Activated T-helper 2 cell treated with anti-CD3 and anti-CD28 coated beads, Interferon-gamma antibody, Interleukin-2, Interleukin-4, amounts not matched to agents 10 μg/mL and 5 μg/mL and 100 μg/mL, durations not matched to agents 14 hours and 24 hours and 36 hours (primary cell): ENCODE data around the gene ROBO1. TPM values are rescaled to one million over a fixed set of nuclear protein-coding genes. Genes with fewer than 3 reads are reported as not detected.

ENCODE experiments used
- DNase-seq: peaks from one replicate; pipeline ENCODE4 v3.0.0; 2021; ENCODE audit warnings: low spot score
- H3K27ac Mint-ChIP-seq: one replicate; pipeline ENCODE4 v1.8.0; 2021; ENCODE audit warnings: mixed read lengths
- H3K27me3 Mint-ChIP-seq: one replicate; pipeline ENCODE4 v1.8.0; 2021; ENCODE audit warnings: low read depth, mixed read lengths
- H3K36me3 Mint-ChIP-seq: one replicate; pipeline ENCODE4 v1.8.0; 2021; ENCODE audit warnings: low read depth, mixed read lengths
- H3K4me1 Mint-ChIP-seq: one replicate; pipeline ENCODE4 v1.8.0; 2021; ENCODE audit warnings: low read depth, mixed read lengths
- H3K4me3 Mint-ChIP-seq: one replicate; pipeline ENCODE4 v1.8.0; 2021; ENCODE audit warnings: low read depth, mild to moderate bottlenecking, moderate library complexity, mixed read lengths
- H3K9me3 Mint-ChIP-seq: one replicate; pipeline ENCODE4 v1.8.0; 2021; ENCODE audit warnings: mixed read lengths
- intact Hi-C: fragments of 100-400 bp; cut with micrococcal nuclease; formaldehyde crosslinking; loops from one replicate; pipeline ENCODE4 v1.15.1; 2023
- total RNA-seq: library from RNA; stranded (reverse); gene quantifications from 2 replicates; pipeline ENCODE4 v1.2.3, GENCODE V29; 2022

Gene ROBO1
- total RNA-seq, 1 donor from 2014 or later: not detected

GRCh38 chr3:79019137-79019923 lies 748.5 kb downstream of the ROBO1 start:
- intact Hi-C loops: no loop called here
- Mint-ChIP-seq H3K4me1 (peaks cover 2% of the 10 kb centered on the region), H3K36me3 (no peaks in the 10 kb centered on the region), H3K27ac (no peak overlapping the region), H3K27me3 (peaks cover 6% of the 10 kb centered on the region), H3K4me3 (no peak overlapping the region), H3K9me3 (no peaks in the 10 kb centered on the region)
- no peak for DNase-seq

- Mint-ChIP-seq H3K4me1 (peaks cover 2% of the 10 kb centered on the region), H3K4me3 (no peak overlapping the region), H3K36me3 (no peaks in the 10 kb centered on the region), H3K9me3 (no peaks in the 10 kb centered on the region), H3K27ac (no peak overlapping the region), H3K27me3 (peaks cover 6% of the 10 kb centered on the region)
- intact Hi-C loops: no loop called here
- no peak for DNase-seq
These were observed 749.1 kb downstream of the ROBO1 start for GRCh38 chr3:79018671-79019136.

GRCh38 chr3:79018265-79018664 lies 749.5 kb downstream of the ROBO1 start:
- H3K4me3 Mint-ChIP-seq: no peak overlapping the region
- no peak for DNase-seq
- intact Hi-C loops: no loop called here
- H3K4me1 Mint-ChIP-seq: peaks cover 2% of the 10 kb centered on the region
- H3K9me3 Mint-ChIP-seq: no peaks in the 10 kb centered on the region
- no peaks in the 10 kb centered on the region for H3K36me3 Mint-ChIP-seq
- peaks cover 6% of the 10 kb centered on the region for H3K27me3 Mint-ChIP-seq
- H3K27ac Mint-ChIP-seq: no peak overlapping the region

GRCh38 chr3:79016587-79017376 lies 751.0 kb downstream of the ROBO1 start:
- Mint-ChIP-seq H3K27me3 (peaks cover 6% of the 10 kb centered on the region), H3K27ac (no peak overlapping the region), H3K4me3 (no peak overlapping the region), H3K4me1 (peaks cover 2% of the 10 kb centered on the region), H3K9me3 (no peaks in the 10 kb centered on the region), H3K36me3 (no peaks in the 10 kb centered on the region)
- no peak for DNase-seq
- intact Hi-C loops: no loop called here

- no peak overlapping the region for H3K4me3 Mint-ChIP-seq
- H3K9me3 Mint-ChIP-seq: no peaks in the 10 kb centered on the region
- H3K27me3 Mint-ChIP-seq: peaks cover 6% of the 10 kb centered on the region
- intact Hi-C loops: no loop called here
- no peaks in the 10 kb centered on the region for H3K36me3 Mint-ChIP-seq
- no peak for DNase-seq
- peaks cover 2% of the 10 kb centered on the region for H3K4me1 Mint-ChIP-seq
- no peak overlapping the region for H3K27ac Mint-ChIP-seq
These were observed 751.9 kb downstream of the ROBO1 start for GRCh38 chr3:79015854-79016253.

GRCh38 chr3:79012946-79013362 lies 754.8 kb downstream of the ROBO1 start:
- Mint-ChIP-seq H3K27me3 (no peaks in the 10 kb centered on the region), H3K27ac (no peak overlapping the region), H3K4me1 (no peaks in the 10 kb centered on the region), H3K36me3 (no peaks in the 10 kb centered on the region), H3K4me3 (no peak overlapping the region), H3K9me3 (no peaks in the 10 kb centered on the region)
- intact Hi-C loops: no loop called here
- no peak for DNase-seq

- H3K27me3 Mint-ChIP-seq: no peaks in the 10 kb centered on the region
- no peaks in the 10 kb centered on the region for H3K36me3 Mint-ChIP-seq
- H3K4me1 Mint-ChIP-seq: no peaks in the 10 kb centered on the region
- no peak overlapping the region for H3K4me3 Mint-ChIP-seq
- DNase-seq: no peak
- no peaks in the 10 kb centered on the region for H3K9me3 Mint-ChIP-seq
- intact Hi-C loops: no loop called here
- no peak overlapping the region for H3K27ac Mint-ChIP-seq
These were observed 755.3 kb downstream of the ROBO1 start for GRCh38 chr3:79012530-79012913.

GRCh38 chr3:79011821-79012529 lies 755.8 kb downstream of the ROBO1 start:
- H3K36me3 Mint-ChIP-seq: no peaks in the 10 kb centered on the region
- no peak overlapping the region for H3K27ac Mint-ChIP-seq
- H3K4me1 Mint-ChIP-seq: no peaks in the 10 kb centered on the region
- intact Hi-C loops: no loop called here
- no peak for DNase-seq
- H3K4me3 Mint-ChIP-seq: no peak overlapping the region
- no peaks in the 10 kb centered on the region for H3K27me3 Mint-ChIP-seq
- no peaks in the 10 kb centered on the region for H3K9me3 Mint-ChIP-seq

- no peak overlapping the region for H3K4me3 Mint-ChIP-seq
- no peak overlapping the region for H3K27ac Mint-ChIP-seq
- H3K9me3 Mint-ChIP-seq: no peaks in the 10 kb centered on the region
These were observed 757.9 kb downstream of the ROBO1 start for GRCh38 chr3:79009861-79010260.

GRCh38 chr3:79006077-79006476 lies 761.7 kb downstream of the ROBO1 start:
- intact Hi-C loops: no loop called here
- Mint-ChIP-seq H3K9me3 (peaks cover 10% of the 10 kb centered on the region), H3K4me3 (no peak overlapping the region), H3K27me3 (no peaks in the 10 kb centered on the region), H3K27ac (no peak overlapping the region), H3K4me1 (no peaks in the 10 kb centered on the region), H3K36me3 (no peaks in the 10 kb centered on the region)
- DNase-seq: no peak

More at GRCh38 chr3:79009861-79010260, 757.9 kb downstream of the ROBO1 start:
- no peak for DNase-seq
- Mint-ChIP-seq H3K4me1 (no peaks in the 10 kb centered on the region), H3K27me3 (no peaks in the 10 kb centered on the region), H3K36me3 (no peaks in the 10 kb centered on the region)
- intact Hi-C loops: no loop called here

GRCh38 chr3:79005084-79005483 lies 762.7 kb downstream of the ROBO1 start:
- Mint-ChIP-seq H3K27me3 (no peaks in the 10 kb centered on the region), H3K27ac (no peak overlapping the region), H3K36me3 (no peaks in the 10 kb centered on the region), H3K4me3 (no peak overlapping the region), H3K9me3 (peaks cover 10% of the 10 kb centered on the region), H3K4me1 (no peaks in the 10 kb centered on the region)
- intact Hi-C loops: no loop called here
- no peak for DNase-seq

- Mint-ChIP-seq H3K9me3 (peaks cover 13% of the 10 kb centered on the region), H3K4me1 (no peaks in the 10 kb centered on the region), H3K27me3 (no peaks in the 10 kb centered on the region), H3K36me3 (no peaks in the 10 kb centered on the region), H3K27ac (no peak overlapping the region), H3K4me3 (no peak overlapping the region)
- no peak for DNase-seq
- intact Hi-C loops: no loop called here
These were observed 763.8 kb downstream of the ROBO1 start for GRCh38 chr3:79003994-79004393.
